HCT116 (cell line): ENCODE data around the gene RFX2. TPM values are rescaled to one million over a fixed set of nuclear protein-coding genes. Genes with fewer than 3 reads are reported as not detected.

Experiments
- ATAC-seq: fragments of 200-7000 bp; cut with Tn5 transposase; 2 replicates; pipeline ENCODE4 v1.9.1; 2020; ENCODE audit warnings: mild to moderate bottlenecking, moderate library complexity
- BruUV-seq: library from RNA; stranded (reverse); fragments of 400-500 nt; replicated peaks from 2 replicates; lab custom pipeline; 2021; lab: Mats Ljungman, UMichigan
- CTCF ChIA-PET: fragments of 300-600 bp; sonication (Branson Sonifier 250); formaldehyde crosslinking; loops from one replicate; lab custom pipeline; 2021; ENCODE audit warnings: antibody characterized with exemption; lab: Charles Lee
- POLR2A ChIA-PET: fragments of 300-600, 350-600 bp; sonication (Branson Sonifier 250); formaldehyde crosslinking; loops from one replicate; lab custom pipeline; 2021; ENCODE audit warnings: antibody characterized with exemption; lab: Charles Lee
- RAD21 ChIA-PET, 2 experiments: fragments of 300-600 bp; sonication (Branson Sonifier 250); formaldehyde crosslinking; loops; one replicate each; lab custom pipeline; 2023; ENCODE audit warnings: low total read pairs in 2 of 2; ENCODE audit not compliant: uncharacterized antibody in 2 of 2, unreplicated experiment in 2 of 2, low non-redundant PET in 1 of 2; lab: Charles Lee
- DNase-seq: peaks from one replicate; pipeline ENCODE4 v3.0.0-alpha.2; 2010; ENCODE audit warnings: low read depth, low spot score
- H2AFZ ChIP-seq: fragments of 200-600 bp; shearing (Covaris generic), sonication (generic); 2 replicates; pipeline ENCODE4 v1.6.1; 2017; ENCODE audit warnings: low read depth, mixed run types, mixed read lengths, antibody characterized with exemption, low read length; ENCODE audit not compliant: poor library complexity, severe bottlenecking
- H3K27ac ChIP-seq: 2 replicates; pipeline ENCODE4 v1.5.1; 2012; ENCODE audit warnings: low read depth, low read length
- H3K27me3 ChIP-seq: fragments of 200-600 bp; sonication (generic); 2 replicates; pipeline ENCODE4 v1.6.1; 2016; ENCODE audit warnings: mixed run types, low read length, mixed read lengths; ENCODE audit not compliant: insufficient read depth
- H3K36me3 ChIP-seq, 2 experiments: fragments of 200-500 bp in 1 of 2; fragments of 200-600 bp in 1 of 2; sonication (Bioruptor generic) in 1 of 2; sonication (generic) in 1 of 2; 2 replicates each; pipeline versions ENCODE4 v1.5.1 to v1.6.1; 2014 to 2016; ENCODE audit warnings: low read length in 2 of 2, inconsistent platforms in 1 of 2, mixed read lengths in 1 of 2, mixed run types in 1 of 2; ENCODE audit not compliant: insufficient read depth in 2 of 2, control insufficient read depth in 1 of 2
- H3K4me1 ChIP-seq, 2 experiments: fragments of 200-600 bp in 1 of 2; sonication (generic) in 1 of 2; 2 replicates each; pipeline versions ENCODE4 v1.5.1 to v1.6.1; 2012 to 2017; ENCODE audit warnings: low read length in 2 of 2, inconsistent platforms in 1 of 2, mild to moderate bottlenecking in 1 of 2, mixed read lengths in 1 of 2, mixed run types in 1 of 2, moderate library complexity in 1 of 2; ENCODE audit not compliant: insufficient read depth in 2 of 2, control insufficient read depth in 1 of 2
- H3K4me2 ChIP-seq: fragments of 200-600 bp; sonication (generic); 2 replicates; pipeline ENCODE4 v1.6.1; 2017; ENCODE audit warnings: mixed run types, low read length, mixed read lengths
- H3K4me3 ChIP-seq, 2 experiments: fragments of 200-600 bp in 1 of 2; sonication (generic) in 1 of 2; replicated peaks in 1 of 2; 2 replicates each; pipeline ENCODE4 v1.5.1; 2011 to 2016; ENCODE audit warnings: low read length in 2 of 2, control low read depth in 1 of 2, low read depth in 1 of 2, mild to moderate bottlenecking in 1 of 2, mixed read lengths in 1 of 2, mixed run types in 1 of 2
- H3K79me2 ChIP-seq: fragments of 200-600 bp; sonication (generic); 2 replicates; pipeline ENCODE4 v1.6.1; 2017; ENCODE audit warnings: mild to moderate bottlenecking, mixed run types, low read length, moderate library complexity, mixed read lengths; ENCODE audit not compliant: insufficient read depth
- H3K9ac ChIP-seq: fragments of 200-600 bp; sonication (generic); 2 replicates; pipeline ENCODE4 v1.6.1; 2016; ENCODE audit warnings: low read length, mixed read lengths
- H3K9me2 ChIP-seq: fragments of 200-600 bp; sonication (generic), shearing (Covaris generic); 2 replicates; pipeline ENCODE4 v1.6.1; 2017; ENCODE audit warnings: mixed run types, mild to moderate bottlenecking, moderate library complexity; ENCODE audit not compliant: insufficient read depth
- H3K9me3 ChIP-seq, 2 experiments: fragments of 200-500 bp in 1 of 2; fragments of 200-600 bp in 1 of 2; sonication (Bioruptor generic) in 1 of 2; sonication (generic) in 1 of 2; 2 replicates each; pipeline ENCODE4 v1.6.1; 2014 to 2017; ENCODE audit warnings: low read length in 2 of 2, mixed read lengths in 2 of 2, inconsistent platforms in 1 of 2, low read depth in 1 of 2, mild to moderate bottlenecking in 1 of 2, mixed run types in 1 of 2, moderate library complexity in 1 of 2; ENCODE audit not compliant: control insufficient read depth in 1 of 2, insufficient read depth in 1 of 2
- H4K20me1 ChIP-seq: fragments of 200-600 bp; sonication (generic), shearing (Covaris generic); 2 replicates; pipeline ENCODE4 v1.6.1; 2017; ENCODE audit warnings: mixed run types, mild to moderate bottlenecking, moderate library complexity; ENCODE audit not compliant: insufficient read depth
- ATF3 ChIP-seq: IDR thresholded peaks from 2 replicates; pipeline ENCODE4 v1.6.1; 2012
- CBX3 ChIP-seq: IDR thresholded peaks from 2 replicates; pipeline ENCODE4 v1.6.1; 2012; ENCODE audit warnings: low read depth
- CEBPB ChIP-seq: IDR thresholded peaks from 2 replicates; pipeline ENCODE4 v1.6.1; 2012; ENCODE audit warnings: low read depth
- CTCF ChIP-seq, 3 experiments: fragments of 200-600 bp in 1 of 3; sonication (generic) in 1 of 3; IDR thresholded peaks in 2 of 3; conservative IDR thresholded peaks in 1 of 3; 2 replicates each; pipeline ENCODE4 v1.5.1; 2012 to 2017; ENCODE audit warnings: low read depth in 2 of 3, low read length in 2 of 3, antibody characterized with exemption in 1 of 3, borderline replicate concordance in 1 of 3, control low read depth in 1 of 3, mild to moderate bottlenecking in 1 of 3, mixed read lengths in 1 of 3, mixed run types in 1 of 3, moderate library complexity in 1 of 3; ENCODE audit not compliant: insufficient read depth in 1 of 3
- EGR1 ChIP-seq: IDR thresholded peaks from 2 replicates; pipeline ENCODE4 v1.6.1; 2012; ENCODE audit warnings: low read depth
- ELF1 ChIP-seq: IDR thresholded peaks from 2 replicates; pipeline ENCODE4 v1.6.1; 2012; ENCODE audit warnings: low read depth, borderline replicate concordance
- EZH2 ChIP-seq: fragments of 200-600 bp; sonication (generic); IDR thresholded peaks from 2 replicates; pipeline ENCODE4 v1.6.1; 2017; ENCODE audit warnings: antibody characterized with exemption, mixed run types
- EZH2phosphoT487 ChIP-seq: fragments of 200-600 bp; IDR thresholded peaks from 2 replicates; pipeline ENCODE4 v1.6.1; 2018; ENCODE audit warnings: antibody characterized with exemption, borderline replicate concordance
- FOSL1 ChIP-seq: IDR thresholded peaks from 2 replicates; pipeline ENCODE4 v1.6.1; 2012; ENCODE audit warnings: low read depth
- JUND ChIP-seq: IDR thresholded peaks from 2 replicates; pipeline ENCODE4 v1.6.1; 2012
- POLR2A ChIP-seq: IDR thresholded peaks from 2 replicates; pipeline ENCODE4 v1.7.0; 2011; ENCODE audit warnings: borderline replicate concordance; ENCODE audit not compliant: insufficient read depth, insufficient read length; ENCODE audit errors: extremely low read depth
- POLR2AphosphoS5 ChIP-seq: IDR thresholded peaks from 2 replicates; pipeline ENCODE4 v1.6.1; 2011; ENCODE audit warnings: mild to moderate bottlenecking, low read depth, low read length, moderate library complexity
- RAD21 ChIP-seq: IDR thresholded peaks from 2 replicates; pipeline ENCODE4 v1.6.1; 2012; ENCODE audit warnings: low read depth, mild to moderate bottlenecking
- REST ChIP-seq: IDR thresholded peaks from 2 replicates; pipeline ENCODE4 v1.6.1; 2012; ENCODE audit warnings: low read depth
- SIN3A ChIP-seq: IDR thresholded peaks from 2 replicates; pipeline ENCODE4 v1.6.1; 2012; ENCODE audit warnings: low read depth
- SP1 ChIP-seq: IDR thresholded peaks from 2 replicates; pipeline ENCODE4 v1.6.1; 2012; ENCODE audit warnings: low read depth
- SRF ChIP-seq: IDR thresholded peaks from 2 replicates; pipeline ENCODE4 v1.6.1; 2012; ENCODE audit warnings: low read depth
- TCF7L2 ChIP-seq: IDR thresholded peaks from 2 replicates; pipeline ENCODE4 v1.7.0; 2011; ENCODE audit warnings: borderline replicate concordance, inconsistent platforms; ENCODE audit not compliant: insufficient read depth, insufficient read length; ENCODE audit errors: extremely low read depth
- YY1 ChIP-seq: IDR thresholded peaks from 2 replicates; pipeline ENCODE4 v1.6.1; 2011; ENCODE audit warnings: low read length, low read depth, moderate library complexity, mild to moderate bottlenecking; ENCODE audit not compliant: insufficient replicate concordance; ENCODE audit errors: extremely low read depth
- ZFX ChIP-seq: fragments of 450-650 bp; IDR thresholded peaks from 2 replicates; pipeline ENCODE4 v1.6.1; 2017
- ZNF274 ChIP-seq: fragments of 200-500 bp; sonication (Bioruptor generic); IDR thresholded peaks from 2 replicates; pipeline ENCODE4 v1.6.1; 2014; ENCODE audit warnings: mild to moderate bottlenecking, low read depth, low read length, inconsistent platforms
- intact Hi-C: fragments of 100-400 bp; cut with micrococcal nuclease; formaldehyde crosslinking; loops from 2 replicates; pipeline ENCODE4 v1.10.0; 2022
- total RNA-seq: library from RNA; stranded (reverse); gene quantifications from one replicate; pipeline ENCODE4 v1.2.1, GENCODE V29; 2021; ENCODE audit not compliant: unreplicated experiment
- TF ChIP-seq, protein P1 (sequence below): IDR thresholded peaks from 2 replicates; pipeline ENCODE4 v1.6.1; 2012

RFX2 gene
- total RNA-seq, 1 experiment from 2014 or later, result 13.7 TPM

- no peak overlapping the region for H3K4me3 ChIP-seq
- ATAC-seq (peak; percentile 81), DNase-seq (peak; percentile 91)
- ChIA-PET CTCF (interaction anchor here (0.5 to 2.4 kb wide), 25 partner anchors 11 to 1673 kb away, joined by 3 to 94 read pairs (median 4); partner anchors contain the start of genes ALKBH7 and ZNF557), POLR2A (interaction anchor here (1.2 to 1.8 kb wide), 2 partner anchors 16 to 79 kb away, joined by 3 to 13 read pairs; no protein-coding TSS in a partner anchor), RAD21 (interaction anchor here (1.0 to 1.9 kb wide), 3 partner anchors 78 to 139 kb away, joined by 3 to 15 read pairs (median 13); no protein-coding TSS in a partner anchor)
- no peak overlapping the region for H3K9ac ChIP-seq
- H3K36me3 ChIP-seq, result no peaks in the 10 kb centered on the region
- H3K27me3 ChIP-seq, result peaks cover 6% of the 10 kb centered on the region
- no peaks in the 10 kb centered on the region for H3K79me2 ChIP-seq
- H3K4me1 ChIP-seq, result peaks cover 0 to 5% of the 10 kb centered on the region in 2 experiments; a peak in 1 of 4 replicates
- no peak overlapping the region for H3K4me2 ChIP-seq
- H4K20me1 ChIP-seq, result no peaks in the 10 kb centered on the region
- peak overlapping the region; percentile 87 for H2AFZ ChIP-seq
- H3K9me3 ChIP-seq, result no peaks in the 10 kb centered on the region
- no peak overlapping the region for H3K27ac ChIP-seq
- intact Hi-C loops, result loop anchor here (1.0 to 5.0 kb wide), 4 partner anchors 171 to 736 kb away; no protein-coding TSS in a partner anchor
- BruUV-seq, result no TSS peak
- no peaks in the 10 kb centered on the region for H3K9me2 ChIP-seq
- TF ChIP-seq ELF1 (no peak), EZH2 (no peak), TCF7L2 (no peak), EGR1 (no peak), SRF (0 out of 2 replicates have a peak, but pooled peaks have one; percentile 20), POLR2A (no peak), JUND (no peak), ZNF274 (no peak), RAD21 (peak; percentile 93), CBX3 (peak; percentile 55; the same call in 1 of the 2 replicates), EZH2phosphoT487 (no peak), SP1 (no peak), REST (no peak), SIN3A (no peak), CEBPB (no peak; the same call in 1 of the 2 replicates), YY1 (no peak), FOSL1 (no peak), POLR2AphosphoS5 (no peak), ZFX (no peak), CTCF (IDR thresholded peaks at IDR 0.05 in 2 of 3, conservative IDR thresholded peaks at IDR 0.05 in 1 of 3; ENCODE audit: borderline replicate concordance in 1 of 3, insufficient read depth in 1 of 3, low read depth in 2 of 3, low read length in 2 of 3) (peak; percentile 33 to 74 (median 66); a peak in 4 of 6 replicates), ATF3 (no peak)
- TF ChIP-seq, protein P1, sequence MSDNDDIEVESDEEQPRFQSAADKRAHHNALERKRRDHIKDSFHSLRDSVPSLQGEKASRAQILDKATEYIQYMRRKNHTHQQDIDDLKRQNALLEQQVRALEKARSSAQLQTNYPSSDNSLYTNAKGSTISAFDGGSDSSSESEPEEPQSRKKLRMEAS, result no peak; the same call in 1 of the 2 replicates
Observed at GRCh38 chr19:6126335-6126974, 16.2 kb upstream of the RFX2 start.
